PC-9 (cell line): ENCODE data around the gene NPS. TPM values are rescaled to one million over a fixed set of nuclear protein-coding genes. Genes with fewer than 3 reads are reported as not detected.

Experiments
- BruUV-seq: library from RNA; stranded (reverse); fragments of 400-500 nt; replicated peaks from 2 replicates; lab custom pipeline; 2021; lab: Mats Ljungman, UMichigan
- CTCF ChIA-PET: fragments of 300-600 bp; sonication (Branson Sonifier 250); formaldehyde crosslinking; loops from one replicate; lab custom pipeline; 2022; ENCODE audit warnings: antibody characterized with exemption; lab: Charles Lee
- POLR2A ChIA-PET: fragments of 300-600 bp; sonication (Branson Sonifier 250); formaldehyde crosslinking; loops from one replicate; lab custom pipeline; 2022; ENCODE audit warnings: antibody characterized with exemption; ENCODE audit not compliant: unreplicated experiment; lab: Charles Lee
- DNase-seq, 2 experiments: peaks; one replicate each; pipeline versions ENCODE4 v3.0.0 to v3.0.0-alpha.2; 2015 to 2022; ENCODE audit warnings: mixed read lengths in 1 of 2
- H2AFZ ChIP-seq: fragments of 200-600 bp; sonication (generic); 2 replicates; pipeline ENCODE4 v1.8.1; 2017; ENCODE audit warnings: antibody characterized with exemption
- H3F3A ChIP-seq: fragments of 200-600 bp; sonication (generic); 2 replicates; pipeline ENCODE4 v1.8.1; 2017; ENCODE audit warnings: antibody characterized with exemption, mild to moderate bottlenecking, low read depth; ENCODE audit not compliant: insufficient read depth
- H3K27ac ChIP-seq: fragments of 200-600 bp; sonication (generic); 2 replicates; pipeline ENCODE4 v1.6.1; 2016; ENCODE audit warnings: mixed run types
- H3K27me3 ChIP-seq: fragments of 200-600 bp; sonication (generic); 2 replicates; pipeline ENCODE4 v1.6.1; 2016; ENCODE audit warnings: low read depth, mixed run types; ENCODE audit not compliant: insufficient read depth
- H3K36me3 ChIP-seq: fragments of 200-600 bp; sonication (generic); 2 replicates; pipeline ENCODE4 v1.6.1; 2016; ENCODE audit warnings: low read depth, mixed run types
- H3K4me1 ChIP-seq: fragments of 200-600 bp; sonication (generic); replicated peaks from 2 replicates; pipeline ENCODE4 v1.6.1; 2016; ENCODE audit warnings: mixed run types; ENCODE audit not compliant: insufficient read depth
- H3K4me2 ChIP-seq: fragments of 200-600 bp; sonication (generic); 2 replicates; pipeline ENCODE4 v1.6.1; 2017; ENCODE audit warnings: mixed run types
- H3K4me3 ChIP-seq: fragments of 200-600 bp; sonication (generic); 2 replicates; pipeline ENCODE4 v1.6.1; 2016; ENCODE audit warnings: mixed run types
- H3K79me2 ChIP-seq: fragments of 200-600 bp; sonication (generic); 2 replicates; pipeline ENCODE4 v1.6.1; 2017; ENCODE audit warnings: low read depth, mixed run types
- H3K9me2 ChIP-seq: fragments of 200-600 bp; sonication (generic); 2 replicates; pipeline ENCODE4 v1.8.1; 2017; ENCODE audit warnings: mild to moderate bottlenecking; ENCODE audit not compliant: insufficient read depth
- H3K9me3 ChIP-seq: fragments of 200-600 bp; sonication (generic); 2 replicates; pipeline ENCODE4 v1.8.1; 2016; ENCODE audit warnings: low read depth; ENCODE audit not compliant: insufficient read depth
- H4K20me1 ChIP-seq: fragments of 200-600 bp; sonication (generic); 2 replicates; pipeline ENCODE4 v1.8.1; 2017; ENCODE audit not compliant: insufficient read depth
- CTCF ChIP-seq: fragments of 200-600 bp; sonication (generic); conservative IDR thresholded peaks from 2 replicates; pipeline ENCODE4 v1.6.1; 2017; ENCODE audit warnings: mixed run types, antibody characterized with exemption, mild to moderate bottlenecking, moderate library complexity
- EZH2 ChIP-seq: fragments of 200-600 bp; sonication (generic); IDR thresholded peaks from 2 replicates; pipeline ENCODE4 v1.8.0; 2017; ENCODE audit warnings: antibody characterized with exemption, low read depth
- intact Hi-C: fragments of 100-400 bp; cut with micrococcal nuclease; formaldehyde crosslinking; loops from one replicate; pipeline ENCODE4 v1.10.0; 2022; ENCODE audit not compliant: unreplicated experiment
- total RNA-seq: library from RNA; stranded (reverse); gene quantifications from 2 replicates; pipeline ENCODE4 v1.2.3, GENCODE V29; 2021

NPS gene
- total RNA-seq, 1 experiment from 2014 or later: not detected

DNA sequence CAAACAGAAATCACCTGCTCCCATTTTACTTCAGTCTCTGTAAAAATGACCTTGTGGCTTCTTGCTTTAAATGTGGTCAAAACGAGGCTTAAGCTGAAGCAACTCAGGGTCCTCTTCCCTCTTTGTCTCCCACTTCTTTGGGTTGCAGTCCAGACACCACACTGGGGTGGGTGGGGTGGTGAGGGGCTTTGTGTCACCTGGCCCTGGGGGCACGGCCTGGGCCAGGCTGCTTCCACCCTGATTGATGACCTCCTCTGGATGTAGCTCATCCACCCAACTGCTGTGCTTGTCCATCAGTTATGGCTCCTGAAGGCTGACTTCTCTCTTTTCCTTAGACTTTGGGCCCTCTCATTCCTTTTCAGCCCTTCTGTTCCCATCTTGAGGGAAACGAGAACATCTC is 26.8 kb upstream of the NPS start:
- Histone ChIP-seq H3K4me1 (no peaks in the 10 kb centered on the region), H3K79me2 (no peaks in the 10 kb centered on the region), H3K4me3 (no peak overlapping the region), H4K20me1 (no peaks in the 10 kb centered on the region), H3K27ac (no peak overlapping the region), H3K36me3 (no peaks in the 10 kb centered on the region), H3F3A (no peaks in the 10 kb centered on the region), H3K9me3 (no peaks in the 10 kb centered on the region), H3K27me3 (peaks cover 26% of the 10 kb centered on the region), H3K9me2 (no peaks in the 10 kb centered on the region), H3K4me2 (no peak overlapping the region), H2AFZ (no peak overlapping the region)
- ChIA-PET CTCF (no interaction called here), POLR2A (no interaction called here)
- BruUV-seq: no TSS peak
- intact Hi-C loops: no loop called here
- no peak for TF ChIP-seq EZH2
- TF ChIP-seq CTCF: no peak
- no peak for DNase-seq

DNA sequence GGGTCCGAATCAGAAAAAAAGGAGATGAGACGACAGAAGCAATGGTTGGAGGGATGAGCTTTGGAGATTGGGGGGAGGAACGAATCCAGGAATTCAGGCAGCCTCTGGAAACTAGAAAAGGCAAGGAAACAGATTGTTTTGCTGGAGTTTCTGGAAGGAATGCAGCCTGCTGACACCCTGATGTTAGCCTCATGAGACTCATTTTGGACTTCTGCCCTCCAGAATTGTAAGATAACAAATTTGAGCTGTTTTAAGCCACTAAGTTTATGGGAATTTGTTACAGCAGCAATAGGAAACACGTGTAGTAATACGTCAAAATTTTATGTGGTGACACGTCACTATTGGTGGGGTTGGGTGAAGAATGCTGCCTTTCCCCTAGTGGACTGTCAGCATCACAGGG is 25.6 kb upstream of the NPS start:
- Histone ChIP-seq H3K36me3 (no peaks in the 10 kb centered on the region), H3F3A (no peaks in the 10 kb centered on the region), H3K4me2 (no peak overlapping the region), H3K9me2 (no peaks in the 10 kb centered on the region), H3K79me2 (no peaks in the 10 kb centered on the region), H3K4me1 (no peaks in the 10 kb centered on the region), H3K27me3 (peaks cover 37% of the 10 kb centered on the region), H3K4me3 (no peak overlapping the region), H3K27ac (no peak overlapping the region), H3K9me3 (no peaks in the 10 kb centered on the region), H2AFZ (no peak overlapping the region), H4K20me1 (no peaks in the 10 kb centered on the region)
- no peak for DNase-seq
- ChIA-PET CTCF (no interaction called here), POLR2A (no interaction called here)
- no peak for TF ChIP-seq EZH2
- no peak for TF ChIP-seq CTCF
- no TSS peak for BruUV-seq
- intact Hi-C loops: no loop called here

- Histone ChIP-seq H4K20me1 (no peaks in the 10 kb centered on the region), H3K9me2 (no peaks in the 10 kb centered on the region), H3K4me3 (no peak overlapping the region), H3K79me2 (no peaks in the 10 kb centered on the region), H3F3A (no peaks in the 10 kb centered on the region), H2AFZ (no peak overlapping the region), H3K9me3 (no peaks in the 10 kb centered on the region), H3K27me3 (peaks cover 38% of the 10 kb centered on the region), H3K36me3 (no peaks in the 10 kb centered on the region), H3K4me1 (no peaks in the 10 kb centered on the region), H3K4me2 (no peak overlapping the region), H3K27ac (no peak overlapping the region)
- ChIA-PET POLR2A (no interaction called here), CTCF (no interaction called here)
- no peak for TF ChIP-seq EZH2
- no peak for DNase-seq
- no TSS peak for BruUV-seq
- intact Hi-C loops: no loop called here
These were observed 24.9 kb upstream of the NPS start for GRCh38 chr10:127524229-127524628.
